ENCODE results near the gene PRR18.

PRR18 gene

GRCh38 chr6:166306378-166307081 lies 1.7 kb downstream of the PRR18 start:
- DNase-seq (ENCODE audit: low read depth in 2 of 2) = no peak

GRCh38 chr6:166305562-166306117 lies 2.6 kb downstream of the PRR18 start:
- no peak for DNase-seq (ENCODE audit: low read depth in 2 of 2)

- DNase-seq (ENCODE audit: low read depth in 2 of 2) = no peak
These were observed 4.1 kb downstream of the PRR18 start for GRCh38 chr6:166304106-166304505.

- no peak for DNase-seq (ENCODE audit: low read depth in 2 of 2)
These were observed 6.3 kb downstream of the PRR18 start for GRCh38 chr6:166301611-166302529.

GRCh38 chr6:166300357-166300987 lies 7.7 kb downstream of the PRR18 start:
- DNase-seq (ENCODE audit: low read depth in 2 of 2) = no peak

- no peak for DNase-seq (ENCODE audit: low read depth in 2 of 2)
These were observed 10.6 kb downstream of the PRR18 start for GRCh38 chr6:166297606-166298005.

- DNase-seq (ENCODE audit: low read depth in 2 of 2) = no peak
These were observed 11.9 kb downstream of the PRR18 start for GRCh38 chr6:166296035-166296883.

- DNase-seq (ENCODE audit: low read depth in 2 of 2) = no peak
These were observed 14.2 kb downstream of the PRR18 start for GRCh38 chr6:166293731-166294584.

- no peak for DNase-seq (ENCODE audit: low read depth in 2 of 2)
These were observed 18.8 kb downstream of the PRR18 start for GRCh38 chr6:166289207-166290060.

- no peak for DNase-seq (ENCODE audit: low read depth in 2 of 2)
These were observed 21.3 kb downstream of the PRR18 start for GRCh38 chr6:166286839-166287271.

GRCh38 chr6:166285233-166285632 lies 23.0 kb downstream of the PRR18 start:
- DNase-seq (ENCODE audit: low read depth in 2 of 2) = no peak

GRCh38 chr6:166284640-166285039 lies 23.6 kb downstream of the PRR18 start:
- no peak for DNase-seq (ENCODE audit: low read depth in 2 of 2)

GRCh38 chr6:166282394-166283032 lies 25.7 kb downstream of the PRR18 start:
- DNase-seq (ENCODE audit: low read depth in 2 of 2) = no peak

- DNase-seq (ENCODE audit: low read depth in 2 of 2) = no peak
These were observed 27.1 kb downstream of the PRR18 start for GRCh38 chr6:166281104-166281503.

- no peak for DNase-seq (ENCODE audit: low read depth in 2 of 2)
These were observed 28.9 kb downstream of the PRR18 start for GRCh38 chr6:166279393-166279679.

- DNase-seq (ENCODE audit: low read depth in 2 of 2) = no peak
These were observed 29.4 kb downstream of the PRR18 start for GRCh38 chr6:166278579-166279392.

- DNase-seq (ENCODE audit: low read depth in 2 of 2) = no peak
These were observed 30.2 kb downstream of the PRR18 start for GRCh38 chr6:166277892-166278578.

GRCh38 chr6:166277018-166277417 lies 31.2 kb downstream of the PRR18 start:
- no peak for DNase-seq (ENCODE audit: low read depth in 2 of 2)
